Keratinocyte (primary cell): ENCODE data around the gene DGKD. TPM values are rescaled to one million over a fixed set of nuclear protein-coding genes. Genes with fewer than 3 reads are reported as not detected.

Source experiments
- DNase-seq: peaks from one replicate; pipeline ENCODE4 v3.0.0-alpha.2; 2011; ENCODE audit warnings: low read depth, missing footprints, low spot score
- FAIRE-seq: peaks from 2 replicates; lab custom pipeline; 2011; peaks lifted over from hg19 to GRCh38; lab: Jason Lieb, UNC
- H2AFZ ChIP-seq: 2 replicates; pipeline ENCODE4 v1.6.0; 2012; ENCODE audit warnings: low read length, control low read depth, inconsistent platforms; ENCODE audit not compliant: control insufficient read depth
- H3K27ac ChIP-seq: 2 replicates; pipeline ENCODE4 v1.5.1; 2011; ENCODE audit warnings: low read length; ENCODE audit not compliant: control insufficient read depth, insufficient read depth
- H3K27me3 ChIP-seq: 3 replicates; pipeline ENCODE4 v1.6.0; 2011; ENCODE audit warnings: low read length; ENCODE audit not compliant: control insufficient read depth, insufficient read depth; ENCODE audit errors: extremely low read depth
- H3K36me3 ChIP-seq, 2 experiments: 2 replicates in 1 of 2; 3 replicates in 1 of 2; pipeline ENCODE4 v1.5.1; 2011; ENCODE audit warnings: low read length in 2 of 2, mild to moderate bottlenecking in 1 of 2; ENCODE audit not compliant: control insufficient read depth in 2 of 2, insufficient read depth in 2 of 2; ENCODE audit errors: extremely low read depth in 1 of 2
- H3K4me1 ChIP-seq: 3 replicates; pipeline ENCODE4 v1.5.1; 2011; ENCODE audit warnings: low read length; ENCODE audit not compliant: control insufficient read depth, insufficient read depth; ENCODE audit errors: extremely low read depth
- H3K4me2 ChIP-seq: 3 replicates; pipeline ENCODE4 v1.6.0; 2011; ENCODE audit warnings: low read depth, low read length; ENCODE audit not compliant: control insufficient read depth, insufficient read depth; ENCODE audit errors: extremely low read depth
- H3K4me3 ChIP-seq, 3 experiments: fragments of 200-600 bp in 1 of 3; sonication (generic) in 1 of 3; 2 replicates in 2 of 3; 3 replicates in 1 of 3; pipeline ENCODE4 v1.5.1; 2011 to 2016; ENCODE audit warnings: low read length in 3 of 3, mild to moderate bottlenecking in 3 of 3, control low read depth in 2 of 3, inconsistent platforms in 1 of 3, low read depth in 1 of 3, mixed read lengths in 1 of 3, mixed run types in 1 of 3, moderate library complexity in 1 of 3; ENCODE audit not compliant: control insufficient read depth in 2 of 3, insufficient read depth in 2 of 3; ENCODE audit errors: extremely low read depth in 1 of 3
- H3K79me2 ChIP-seq: 2 replicates; pipeline ENCODE4 v1.6.0; 2012; ENCODE audit warnings: low read length; ENCODE audit not compliant: control insufficient read depth, insufficient read depth
- H3K9ac ChIP-seq: 3 replicates; pipeline ENCODE4 v1.6.0; 2011; ENCODE audit warnings: low read length; ENCODE audit not compliant: control insufficient read depth, insufficient read depth; ENCODE audit errors: extremely low read depth
- H3K9me1 ChIP-seq: 3 replicates; pipeline ENCODE4 v1.6.0; 2011; ENCODE audit warnings: low read length; ENCODE audit not compliant: control insufficient read depth, insufficient read depth; ENCODE audit errors: extremely low read depth
- H3K9me3 ChIP-seq: 2 replicates; pipeline ENCODE4 v1.5.1; 2012; ENCODE audit warnings: low read depth, low read length; ENCODE audit not compliant: control insufficient read depth
- H4K20me1 ChIP-seq: 3 replicates; pipeline ENCODE4 v1.6.0; 2011; ENCODE audit warnings: low read length; ENCODE audit not compliant: control insufficient read depth, insufficient read depth; ENCODE audit errors: extremely low read depth
- CTCF ChIP-seq, 3 experiments: IDR thresholded peaks in 1 of 3; conservative IDR thresholded peaks in 1 of 3; optimal IDR thresholded peaks in 1 of 3; 2 replicates in 2 of 3; 3 replicates in 1 of 3; pipeline versions ENCODE3 to v1.5.1; 2011; ENCODE audit warnings: low read length in 3 of 3, mild to moderate bottlenecking in 3 of 3, moderate library complexity in 2 of 3, control low read depth in 1 of 3, inconsistent platforms in 1 of 3; ENCODE audit not compliant: insufficient read depth in 2 of 3; ENCODE audit errors: extremely low read depth in 1 of 3
- EZH2 ChIP-seq: IDR thresholded peaks from one replicate; pipeline ENCODE4 v1.6.1; 2012; ENCODE audit warnings: inconsistent platforms, mild to moderate bottlenecking, low read length, moderate library complexity
- dilution Hi-C: fragments of 300-500 bp; cut with MboI; formaldehyde crosslinking; loops from one replicate; pipeline ENCODE4 v1.7.0; 2020; ENCODE audit warnings: low sequenced_read_pairs; ENCODE audit not compliant: extremely low pct_ligation_motif_present
- polyA plus RNA-seq, 5 experiments: library from polyadenylated mRNA; depleted of rRNA in 3 of 5; stranded (reverse) in 3 of 5; stranded (forward) in 1 of 5; unstranded in 1 of 5; fragments of >200 nt; gene quantifications; 1 replicate in 1 of 5; 2 replicates in 3 of 5; 3 replicates in 1 of 5; pipeline versions ENCODE4 v1.2.1 to v1.2.3, GENCODE V29; 2011 to 2012; ENCODE audit warnings: missing spikeins in 2 of 5, low read depth in 1 of 5, low replicate concordance in 1 of 5

The DGKD gene
- polyA plus RNA-seq, 1 donor (not counting 4 experiments of a cell fraction or from before 2014, with no cell fraction given): 6.1 TPM

DNA sequence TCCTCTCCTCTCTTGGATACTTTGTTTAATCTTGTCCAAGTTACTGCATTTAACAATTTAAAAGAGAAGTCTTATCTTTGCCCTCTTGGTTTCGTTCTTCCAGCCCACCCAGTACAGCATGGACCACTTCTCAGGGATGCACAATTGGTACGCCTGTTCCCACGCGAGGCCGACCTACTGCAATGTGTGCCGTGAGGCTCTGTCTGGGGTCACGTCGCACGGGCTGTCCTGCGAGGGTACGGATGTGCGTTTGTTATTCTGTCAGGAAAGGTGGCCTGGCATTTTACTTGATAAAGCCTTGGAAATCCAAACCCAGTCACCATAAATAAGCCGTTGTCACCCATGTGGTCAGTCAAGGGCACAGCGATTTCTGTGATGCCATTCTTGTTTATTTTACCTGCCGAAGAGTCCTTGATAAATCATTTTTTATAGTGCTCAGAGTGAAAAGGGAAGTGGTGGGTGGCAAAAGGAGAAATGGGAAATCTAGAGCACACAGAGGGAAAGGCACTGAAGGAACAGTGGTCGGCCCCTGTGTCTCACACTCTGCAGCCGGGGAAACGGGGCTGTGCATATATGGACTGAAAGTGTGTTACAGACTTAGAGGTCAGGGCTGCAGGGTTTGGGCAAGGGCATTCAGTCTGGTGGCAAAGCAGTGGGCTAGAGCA, 80.5 kb downstream of the DGKD start:
- no peaks in the 10 kb centered on the region for H4K20me1 ChIP-seq
- TF ChIP-seq EZH2: no peak
- no peak for TF ChIP-seq CTCF (optimal IDR thresholded peaks at IDR 0.05 in 1 of 3, IDR thresholded peaks at IDR 0.05 in 1 of 3, conservative IDR thresholded peaks at IDR 0.05 in 1 of 3; ENCODE audit: extremely low read depth in 1 of 3, insufficient read depth in 2 of 3, low read length in 3 of 3)
- no peaks in the 10 kb centered on the region for H3K9me3 ChIP-seq
- H3K27ac ChIP-seq: no peak overlapping the region
- no peaks in the 10 kb centered on the region for H3K79me2 ChIP-seq
- dilution Hi-C loops: no loop called here
- H3K4me3 ChIP-seq: no peak overlapping the region
- H3K4me2 ChIP-seq: no peak overlapping the region
- H3K4me1 ChIP-seq: peaks cover 6% of the 10 kb centered on the region
- no peaks in the 10 kb centered on the region for H3K9me1 ChIP-seq
- FAIRE-seq: no peak
- DNase-seq: no peak
- peaks cover 3 to 5% of the 10 kb centered on the region in 2 experiments for H3K36me3 ChIP-seq
- H3K9ac ChIP-seq: no peak overlapping the region
- no peak overlapping the region for H2AFZ ChIP-seq
- H3K27me3 ChIP-seq: no peaks in the 10 kb centered on the region

DNA sequence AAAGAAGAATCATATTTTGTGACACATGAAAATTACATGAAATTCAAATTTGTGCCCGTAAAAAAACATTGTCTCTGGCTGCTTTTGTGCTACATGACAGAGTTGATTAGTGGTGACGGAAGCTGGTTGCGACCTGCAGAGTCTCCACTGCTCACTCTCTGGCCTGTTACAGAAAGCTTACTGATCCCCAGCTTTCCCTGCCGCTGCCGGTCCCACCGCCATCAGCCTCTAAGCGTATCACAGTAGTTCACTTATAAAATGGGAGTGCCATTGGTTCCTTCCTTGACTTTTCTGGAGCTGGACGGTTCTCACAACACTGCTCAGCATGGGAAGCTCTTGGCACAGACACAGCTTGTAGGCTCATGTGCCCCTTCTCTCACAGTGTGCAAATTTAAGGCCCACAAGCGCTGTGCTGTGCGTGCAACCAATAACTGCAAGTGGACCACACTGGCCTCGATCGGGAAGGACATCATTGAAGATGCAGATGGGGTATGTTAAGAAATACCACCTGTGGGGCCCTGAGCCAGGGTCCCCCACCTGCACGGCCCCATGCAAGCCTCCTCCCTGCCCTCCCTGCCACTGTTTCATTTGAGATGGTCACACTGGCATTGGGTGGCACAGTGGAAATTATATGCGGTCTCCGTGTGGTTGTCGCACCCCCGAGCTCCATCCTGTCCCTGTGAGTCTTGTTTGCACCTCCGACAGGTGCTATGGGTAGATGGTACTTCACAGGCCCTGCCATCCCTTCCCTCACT, 81.3 kb downstream of the DGKD start:
- FAIRE-seq (no peak), DNase-seq (no peak)
- H3K9me1 ChIP-seq: no peaks in the 10 kb centered on the region
- H2AFZ ChIP-seq: no peak overlapping the region
- H3K36me3 ChIP-seq: peaks cover 3 to 5% of the 10 kb centered on the region in 2 experiments
- no peak overlapping the region for H3K9ac ChIP-seq
- dilution Hi-C loops: no loop called here
- no peak overlapping the region for H3K4me2 ChIP-seq
- H3K27ac ChIP-seq: no peak overlapping the region
- H4K20me1 ChIP-seq: no peaks in the 10 kb centered on the region
- no peaks in the 10 kb centered on the region for H3K79me2 ChIP-seq
- no peaks in the 10 kb centered on the region for H3K27me3 ChIP-seq
- no peaks in the 10 kb centered on the region for H3K4me1 ChIP-seq
- TF ChIP-seq CTCF (optimal IDR thresholded peaks at IDR 0.05 in 1 of 3, IDR thresholded peaks at IDR 0.05 in 1 of 3, conservative IDR thresholded peaks at IDR 0.05 in 1 of 3; ENCODE audit: extremely low read depth in 1 of 3, insufficient read depth in 2 of 3, low read length in 3 of 3): no peak
- TF ChIP-seq EZH2: no peak
- H3K4me3 ChIP-seq: no peak overlapping the region
- no peaks in the 10 kb centered on the region for H3K9me3 ChIP-seq
